HCT116 (cell line): ENCODE results near the gene OTOGL.

Source experiments
- CBX3 ChIP-seq: IDR thresholded peaks from 2 replicates; pipeline ENCODE4 v1.6.1; 2012; ENCODE audit warnings: low read depth
- CTCF ChIP-seq, 3 experiments: fragments of 200-600 bp in 1 of 3; sonication (generic) in 1 of 3; IDR thresholded peaks in 2 of 3; conservative IDR thresholded peaks in 1 of 3; 2 replicates each; pipeline ENCODE4 v1.5.1; 2012 to 2017; ENCODE audit warnings: low read depth in 2 of 3, low read length in 2 of 3, antibody characterized with exemption in 1 of 3, borderline replicate concordance in 1 of 3, control low read depth in 1 of 3, mild to moderate bottlenecking in 1 of 3, mixed read lengths in 1 of 3, mixed run types in 1 of 3, moderate library complexity in 1 of 3; ENCODE audit not compliant: insufficient read depth in 1 of 3
- EZH2 ChIP-seq: fragments of 200-600 bp; sonication (generic); IDR thresholded peaks from 2 replicates; pipeline ENCODE4 v1.6.1; 2017; ENCODE audit warnings: antibody characterized with exemption, mixed run types
- JUND ChIP-seq: IDR thresholded peaks from 2 replicates; pipeline ENCODE4 v1.6.1; 2012
- POLR2A ChIP-seq: IDR thresholded peaks from 2 replicates; pipeline ENCODE4 v1.7.0; 2011; ENCODE audit warnings: borderline replicate concordance; ENCODE audit not compliant: insufficient read depth, insufficient read length; ENCODE audit errors: extremely low read depth
- POLR2AphosphoS5 ChIP-seq: IDR thresholded peaks from 2 replicates; pipeline ENCODE4 v1.6.1; 2011; ENCODE audit warnings: mild to moderate bottlenecking, low read depth, low read length, moderate library complexity
- RAD21 ChIP-seq: IDR thresholded peaks from 2 replicates; pipeline ENCODE4 v1.6.1; 2012; ENCODE audit warnings: low read depth, mild to moderate bottlenecking
- SIN3A ChIP-seq: IDR thresholded peaks from 2 replicates; pipeline ENCODE4 v1.6.1; 2012; ENCODE audit warnings: low read depth
- SRF ChIP-seq: IDR thresholded peaks from 2 replicates; pipeline ENCODE4 v1.6.1; 2012; ENCODE audit warnings: low read depth
- YY1 ChIP-seq: IDR thresholded peaks from 2 replicates; pipeline ENCODE4 v1.6.1; 2011; ENCODE audit warnings: low read length, low read depth, moderate library complexity, mild to moderate bottlenecking; ENCODE audit not compliant: insufficient replicate concordance; ENCODE audit errors: extremely low read depth
- ZNF274 ChIP-seq: fragments of 200-500 bp; sonication (Bioruptor generic); IDR thresholded peaks from 2 replicates; pipeline ENCODE4 v1.6.1; 2014; ENCODE audit warnings: mild to moderate bottlenecking, low read depth, low read length, inconsistent platforms
- TF ChIP-seq, protein P1 (sequence below): IDR thresholded peaks from 2 replicates; pipeline ENCODE4 v1.6.1; 2012
- TF ChIP-seq, protein P2 (sequence below): IDR thresholded peaks from 2 replicates; pipeline ENCODE4 v1.6.1; 2012
- TF ChIP-seq, protein P3 (sequence below): IDR thresholded peaks from 2 replicates; pipeline ENCODE4 v1.6.1; 2012; ENCODE audit warnings: low read depth

GRCh38 chr12:80219345-80219744 is 120.0 kb downstream of the OTOGL start:
- TF ChIP-seq, protein P1, sequence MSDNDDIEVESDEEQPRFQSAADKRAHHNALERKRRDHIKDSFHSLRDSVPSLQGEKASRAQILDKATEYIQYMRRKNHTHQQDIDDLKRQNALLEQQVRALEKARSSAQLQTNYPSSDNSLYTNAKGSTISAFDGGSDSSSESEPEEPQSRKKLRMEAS: no peak
- TF ChIP-seq POLR2AphosphoS5 (no peak), CTCF (IDR thresholded peaks at IDR 0.05 in 2 of 3, conservative IDR thresholded peaks at IDR 0.05 in 1 of 3; ENCODE audit: borderline replicate concordance in 1 of 3, insufficient read depth in 1 of 3, low read depth in 2 of 3, low read length in 2 of 3) (no peak), RAD21 (no peak), ZNF274 (no peak), EZH2 (no peak), SRF (no peak), CBX3 (no peak), JUND (no peak), SIN3A (no peak), POLR2A (no peak), YY1 (no peak)
- TF ChIP-seq, protein P2, sequence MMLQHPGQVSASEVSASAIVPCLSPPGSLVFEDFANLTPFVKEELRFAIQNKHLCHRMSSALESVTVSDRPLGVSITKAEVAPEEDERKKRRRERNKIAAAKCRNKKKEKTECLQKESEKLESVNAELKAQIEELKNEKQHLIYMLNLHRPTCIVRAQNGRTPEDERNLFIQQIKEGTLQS: no peak
- TF ChIP-seq, protein P3, sequence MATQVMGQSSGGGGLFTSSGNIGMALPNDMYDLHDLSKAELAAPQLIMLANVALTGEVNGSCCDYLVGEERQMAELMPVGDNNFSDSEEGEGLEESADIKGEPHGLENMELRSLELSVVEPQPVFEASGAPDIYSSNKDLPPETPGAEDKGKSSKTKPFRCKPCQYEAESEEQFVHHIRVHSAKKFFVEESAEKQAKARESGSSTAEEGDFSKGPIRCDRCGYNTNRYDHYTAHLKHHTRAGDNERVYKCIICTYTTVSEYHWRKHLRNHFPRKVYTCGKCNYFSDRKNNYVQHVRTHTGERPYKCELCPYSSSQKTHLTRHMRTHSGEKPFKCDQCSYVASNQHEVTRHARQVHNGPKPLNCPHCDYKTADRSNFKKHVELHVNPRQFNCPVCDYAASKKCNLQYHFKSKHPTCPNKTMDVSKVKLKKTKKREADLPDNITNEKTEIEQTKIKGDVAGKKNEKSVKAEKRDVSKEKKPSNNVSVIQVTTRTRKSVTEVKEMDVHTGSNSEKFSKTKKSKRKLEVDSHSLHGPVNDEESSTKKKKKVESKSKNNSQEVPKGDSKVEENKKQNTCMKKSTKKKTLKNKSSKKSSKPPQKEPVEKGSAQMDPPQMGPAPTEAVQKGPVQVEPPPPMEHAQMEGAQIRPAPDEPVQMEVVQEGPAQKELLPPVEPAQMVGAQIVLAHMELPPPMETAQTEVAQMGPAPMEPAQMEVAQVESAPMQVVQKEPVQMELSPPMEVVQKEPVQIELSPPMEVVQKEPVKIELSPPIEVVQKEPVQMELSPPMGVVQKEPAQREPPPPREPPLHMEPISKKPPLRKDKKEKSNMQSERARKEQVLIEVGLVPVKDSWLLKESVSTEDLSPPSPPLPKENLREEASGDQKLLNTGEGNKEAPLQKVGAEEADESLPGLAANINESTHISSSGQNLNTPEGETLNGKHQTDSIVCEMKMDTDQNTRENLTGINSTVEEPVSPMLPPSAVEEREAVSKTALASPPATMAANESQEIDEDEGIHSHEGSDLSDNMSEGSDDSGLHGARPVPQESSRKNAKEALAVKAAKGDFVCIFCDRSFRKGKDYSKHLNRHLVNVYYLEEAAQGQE: no peak
